Measurements from ENCODE around the gene RNF112. TPM values are rescaled to one million over a fixed set of nuclear protein-coding genes. Genes with fewer than 3 reads are reported as not detected.

RNF112 gene
- total RNA-seq, 6 donors from 2014 or later: 0.69 to 6.3 (median 2.1) TPM

GRCh38 chr17:19397556-19398041 is 13.4 kb upstream of the RNF112 start:
- Histone ChIP-seq H3K4me1 (peaks cover 14 to 27% (median 24%) of the 10 kb centered on the region in 4 donors), H3K27me3 (no peaks in the 10 kb centered on the region), H3K36me3 (no peaks in the 10 kb centered on the region), H3K4me3 (no peak overlapping the region), H3K9me3 (no peaks in the 10 kb centered on the region), H3K27ac (peak overlapping the region; percentile 17 to 75 (median 68))
- ATAC-seq (ENCODE audit: low FRiP score in 2 of 2): no peak
- no peak for DNase-seq
- WGBS, 2 donors: 43 to 56% methylated on average over 4 to 6 of the region's 6 CpGs
- TF ChIP-seq CTCF (IDR thresholded peaks at IDR 0.05) (peak in 1 of 6 experiments; percentile 13), POLR2A (IDR thresholded peaks at IDR 0.05) (no peak)

- Histone ChIP-seq H3K4me1 (peaks cover 14 to 27% (median 24%) of the 10 kb centered on the region in 4 donors), H3K27me3 (no peaks in the 10 kb centered on the region), H3K36me3 (no peaks in the 10 kb centered on the region), H3K27ac (peak overlapping the region; percentile 17 to 75 (median 68)), H3K4me3 (no peak overlapping the region), H3K9me3 (no peaks in the 10 kb centered on the region)
- TF ChIP-seq EP300 (IDR thresholded peaks at IDR 0.05) (peak in 2 of 4 donors; percentile 71 to 75), CTCF (IDR thresholded peaks at IDR 0.05) (no peak), POLR2A (IDR thresholded peaks at IDR 0.05) (peak in 1 of 4 donors; percentile 13), POLR2AphosphoS5 (IDR thresholded peaks at IDR 0.05) (peak; percentile 64 to 91)
- peak in 1 of 2 donors; percentile 68 for DNase-seq
- WGBS, 2 donors: 22 to 50% methylated on average over 2 of the region's 2 CpGs
- peak; percentile 87 to 93 for ATAC-seq (ENCODE audit: low FRiP score in 2 of 2)
These were observed 12.5 kb upstream of the RNF112 start for GRCh38 chr17:19398301-19399181.

- no peak for TF ChIP-seq CTCF (IDR thresholded peaks at IDR 0.05)
- no peak for TF ChIP-seq POLR2AphosphoS5 (IDR thresholded peaks at IDR 0.05)
- no peak for TF ChIP-seq EP300 (IDR thresholded peaks at IDR 0.05)
- no peak for TF ChIP-seq POLR2A (IDR thresholded peaks at IDR 0.05)
- H3K4me1 ChIP-seq: peaks cover 14 to 27% (median 24%) of the 10 kb centered on the region in 4 donors
- H3K4me3 ChIP-seq: no peak overlapping the region
- DNase-seq (no peak), ATAC-seq (ENCODE audit: low FRiP score in 2 of 2) (no peak)
- H3K27ac ChIP-seq: peak overlapping the region in 2 of 4 donors; percentile 16 to 18
- no peaks in the 10 kb centered on the region for H3K9me3 ChIP-seq
- no peaks in the 10 kb centered on the region for H3K36me3 ChIP-seq
- no peaks in the 10 kb centered on the region for H3K27me3 ChIP-seq
- 68 to 83% methylated on average over 3 of the region's 3 CpGs for WGBS, 2 donors
These were observed 11.1 kb upstream of the RNF112 start for GRCh38 chr17:19399750-19400450.

- Histone ChIP-seq H3K4me3 (no peak overlapping the region), H3K36me3 (no peaks in the 10 kb centered on the region), H3K27ac (no peak overlapping the region), H3K4me1 (peaks cover 14 to 27% (median 24%) of the 10 kb centered on the region in 4 donors), H3K9me3 (no peaks in the 10 kb centered on the region), H3K27me3 (no peaks in the 10 kb centered on the region)
- WGBS, 2 donors: 81 to 83% methylated on average over 7 to 8 of the region's 8 CpGs
- ATAC-seq (ENCODE audit: low FRiP score in 2 of 2) (no peak), DNase-seq (no peak)
- TF ChIP-seq EP300 (IDR thresholded peaks at IDR 0.05): no peak
- TF ChIP-seq CTCF (IDR thresholded peaks at IDR 0.05): no peak
- TF ChIP-seq POLR2A (IDR thresholded peaks at IDR 0.05): no peak
- TF ChIP-seq POLR2AphosphoS5 (IDR thresholded peaks at IDR 0.05): no peak
These were observed 9.6 kb upstream of the RNF112 start for GRCh38 chr17:19401321-19402010.

Measured in upper lobe of left lung (tissue), 6 donors.